Uterus (tissue), 4 donors: ENCODE data around the gene SLIT3. TPM values are rescaled to one million over a fixed set of nuclear protein-coding genes. Genes with fewer than 3 reads are reported as not detected.

ENCODE experiments used
- DNase-seq, 2 donors: peaks; one replicate each; pipeline ENCODE4 v3.0.0-alpha.2; 2019 to 2020
- H3K27ac ChIP-seq, 2 donors: fragments of 200-600 bp; sonication (generic); 1 replicate in 1 of 2; 2 replicates in 1 of 2; pipeline ENCODE4 v1.5.1; 2016 to 2018
- H3K27me3 ChIP-seq, 2 donors: fragments of 200-600 bp; sonication (generic); one replicate each; pipeline ENCODE4 v1.5.1; 2018 to 2019; ENCODE audit warnings: control low read depth in 1 of 2
- H3K36me3 ChIP-seq, 2 donors: fragments of 200-600 bp; sonication (generic); one replicate each; pipeline ENCODE4 v1.5.1; 2019; ENCODE audit warnings: control low read depth in 1 of 2
- H3K4me1 ChIP-seq, 2 donors: fragments of 200-600 bp; sonication (generic); one replicate each; pipeline ENCODE4 v1.5.1; 2018 to 2019; ENCODE audit warnings: control low read depth in 1 of 2
- H3K4me3 ChIP-seq, 2 donors: fragments of 200-600 bp; sonication (generic); 1 replicate in 1 of 2; 2 replicates in 1 of 2; pipeline ENCODE4 v1.5.1; 2018 to 2019; ENCODE audit warnings: mild to moderate bottlenecking in 1 of 2
- H3K9me3 ChIP-seq, 2 donors: fragments of 200-600 bp; sonication (generic); one replicate each; pipeline ENCODE4 v1.5.1; 2019; ENCODE audit warnings: control low read depth in 1 of 2
- POLR2A ChIP-seq, 2 donors: fragments of 450-650 bp; IDR thresholded peaks; one replicate each; pipeline ENCODE4 v1.6.1; 2016; ENCODE audit warnings: antibody characterized with exemption in 2 of 2, mild to moderate bottlenecking in 1 of 2, moderate library complexity in 1 of 2
- intact Hi-C: fragments of 100-400 bp; cut with DNase I; formaldehyde crosslinking; loops from one replicate; pipeline ENCODE4 v1.15.1; 2023; ENCODE audit warnings: low total_unique reads
- total RNA-seq, 4 donors: library from RNA; depleted of rRNA in 3 of 4; stranded (reverse); fragments of >200 nt in 3 of 4; gene quantifications; one replicate each; pipeline versions ENCODE4 v1.1.0 to v1.2.4, GENCODE V29; 2014 to 2023
- TF ChIP-seq, protein P1 (sequence below), 4 experiments: fragments of 200-600 bp in 2 of 4; fragments of 450-650 bp in 2 of 4; sonication (generic) in 2 of 4; IDR thresholded peaks; one replicate each; pipeline ENCODE4 v1.5.1; 2016 to 2019; ENCODE audit warnings: antibody characterized with exemption in 4 of 4, mild to moderate bottlenecking in 2 of 4, moderate library complexity in 1 of 4
- donor health status: DM: yes; HTN: yes; CAD: no.

The SLIT3 gene
- total RNA-seq, 4 donors from 2014 or later: 9.4 to 62.2 (median 28.1) TPM

DNA sequence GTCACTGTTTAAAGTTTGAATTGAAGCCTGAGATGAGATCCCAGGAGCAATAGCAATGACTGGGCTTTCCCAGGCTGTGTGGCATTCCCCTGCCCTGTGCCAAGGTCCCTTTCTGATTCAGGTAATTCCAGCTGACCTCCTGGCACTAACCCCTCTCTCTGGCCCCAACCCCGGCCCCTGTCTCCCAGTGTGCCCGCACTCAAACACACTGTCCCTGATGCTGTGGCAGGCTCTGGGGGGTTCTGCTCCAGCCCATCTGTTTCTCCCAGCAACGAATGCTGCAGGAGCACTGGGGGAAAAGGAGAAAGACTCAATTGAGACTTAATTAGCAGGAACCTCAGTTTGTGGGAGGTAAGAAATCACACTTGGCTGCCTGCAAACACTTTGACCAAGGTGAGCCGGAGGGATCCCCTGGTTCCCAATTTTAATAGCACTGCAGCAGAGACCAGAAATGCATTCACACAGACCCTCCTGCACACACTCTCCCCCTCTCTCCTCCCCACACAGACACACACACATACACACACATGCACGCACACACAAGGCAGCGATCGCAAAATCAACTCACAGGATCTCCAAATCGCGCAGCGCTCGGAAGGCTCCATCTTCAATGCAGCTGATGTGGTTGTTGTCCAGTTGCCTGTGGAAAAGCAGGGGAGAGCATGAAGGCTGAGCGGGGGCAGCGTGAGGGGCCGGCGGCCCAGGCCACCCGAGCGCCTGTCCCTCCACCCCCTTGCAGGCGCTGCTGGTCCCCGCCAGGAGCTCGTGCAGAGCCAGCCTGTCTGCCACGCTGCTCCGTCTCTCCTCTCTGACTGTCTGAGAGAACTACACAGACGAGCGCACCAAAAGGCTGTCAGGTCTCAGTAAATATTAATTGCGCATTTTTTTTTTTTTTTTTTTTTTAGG, 456.7 kb downstream of the SLIT3 start:
- H3K4me1 ChIP-seq: no peaks in the 10 kb centered on the region
- no peak for DNase-seq
- H3K27me3 ChIP-seq: no peaks in the 10 kb centered on the region
- TF ChIP-seq, protein P1, sequence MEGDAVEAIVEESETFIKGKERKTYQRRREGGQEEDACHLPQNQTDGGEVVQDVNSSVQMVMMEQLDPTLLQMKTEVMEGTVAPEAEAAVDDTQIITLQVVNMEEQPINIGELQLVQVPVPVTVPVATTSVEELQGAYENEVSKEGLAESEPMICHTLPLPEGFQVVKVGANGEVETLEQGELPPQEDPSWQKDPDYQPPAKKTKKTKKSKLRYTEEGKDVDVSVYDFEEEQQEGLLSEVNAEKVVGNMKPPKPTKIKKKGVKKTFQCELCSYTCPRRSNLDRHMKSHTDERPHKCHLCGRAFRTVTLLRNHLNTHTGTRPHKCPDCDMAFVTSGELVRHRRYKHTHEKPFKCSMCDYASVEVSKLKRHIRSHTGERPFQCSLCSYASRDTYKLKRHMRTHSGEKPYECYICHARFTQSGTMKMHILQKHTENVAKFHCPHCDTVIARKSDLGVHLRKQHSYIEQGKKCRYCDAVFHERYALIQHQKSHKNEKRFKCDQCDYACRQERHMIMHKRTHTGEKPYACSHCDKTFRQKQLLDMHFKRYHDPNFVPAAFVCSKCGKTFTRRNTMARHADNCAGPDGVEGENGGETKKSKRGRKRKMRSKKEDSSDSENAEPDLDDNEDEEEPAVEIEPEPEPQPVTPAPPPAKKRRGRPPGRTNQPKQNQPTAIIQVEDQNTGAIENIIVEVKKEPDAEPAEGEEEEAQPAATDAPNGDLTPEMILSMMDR (IDR thresholded peaks at IDR 0.05): no peak
- TF ChIP-seq POLR2A (IDR thresholded peaks at IDR 0.05): no peak
- H3K27ac ChIP-seq: no peak overlapping the region
- intact Hi-C loops: no loop called here
- H3K36me3 ChIP-seq: no peaks in the 10 kb centered on the region
- no peak overlapping the region for H3K4me3 ChIP-seq
- no peaks in the 10 kb centered on the region for H3K9me3 ChIP-seq

DNA sequence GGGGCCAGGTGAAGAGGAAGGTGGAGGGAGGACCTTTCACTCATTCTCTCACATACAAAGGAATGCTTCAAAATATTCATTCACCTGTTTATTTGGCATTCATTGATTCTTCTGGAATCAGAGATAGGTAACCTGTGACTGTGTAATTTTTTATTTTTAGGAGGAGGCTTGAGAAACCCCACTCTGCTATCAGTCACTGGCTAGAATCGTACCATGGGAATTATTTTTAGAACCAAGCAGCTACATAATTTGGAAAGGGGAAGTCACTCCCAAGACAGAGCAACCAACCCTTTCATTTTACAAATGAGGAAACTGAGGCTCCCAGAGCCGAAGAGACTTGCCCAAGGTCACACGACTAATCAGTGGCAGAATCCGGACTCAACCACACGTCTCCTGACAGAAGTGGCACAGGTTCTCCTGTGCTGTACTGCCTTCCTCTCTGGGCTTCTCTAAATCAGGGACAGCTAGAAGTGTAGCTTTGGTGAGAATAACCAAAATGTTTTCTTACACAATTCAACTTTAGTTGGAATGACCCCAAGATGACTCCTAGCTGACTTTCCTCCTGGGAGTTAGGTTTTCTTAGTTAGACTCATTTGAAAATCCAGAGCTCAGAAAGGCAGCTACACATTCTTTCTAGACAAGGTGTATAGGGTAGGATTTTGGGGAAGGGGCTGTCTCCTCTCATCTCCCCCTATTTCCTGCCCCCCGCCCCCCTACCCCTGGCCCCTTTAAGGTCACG, 457.5 kb downstream of the SLIT3 start:
- H3K27me3 ChIP-seq: no peaks in the 10 kb centered on the region
- no peaks in the 10 kb centered on the region for H3K9me3 ChIP-seq
- H3K4me1 ChIP-seq: no peaks in the 10 kb centered on the region
- no peaks in the 10 kb centered on the region for H3K36me3 ChIP-seq
- no peak overlapping the region for H3K27ac ChIP-seq
- TF ChIP-seq, protein P1 (IDR thresholded peaks at IDR 0.05): no peak
- TF ChIP-seq POLR2A (IDR thresholded peaks at IDR 0.05): no peak
- DNase-seq: no peak
- intact Hi-C loops: no loop called here
- no peak overlapping the region for H3K4me3 ChIP-seq

DNA sequence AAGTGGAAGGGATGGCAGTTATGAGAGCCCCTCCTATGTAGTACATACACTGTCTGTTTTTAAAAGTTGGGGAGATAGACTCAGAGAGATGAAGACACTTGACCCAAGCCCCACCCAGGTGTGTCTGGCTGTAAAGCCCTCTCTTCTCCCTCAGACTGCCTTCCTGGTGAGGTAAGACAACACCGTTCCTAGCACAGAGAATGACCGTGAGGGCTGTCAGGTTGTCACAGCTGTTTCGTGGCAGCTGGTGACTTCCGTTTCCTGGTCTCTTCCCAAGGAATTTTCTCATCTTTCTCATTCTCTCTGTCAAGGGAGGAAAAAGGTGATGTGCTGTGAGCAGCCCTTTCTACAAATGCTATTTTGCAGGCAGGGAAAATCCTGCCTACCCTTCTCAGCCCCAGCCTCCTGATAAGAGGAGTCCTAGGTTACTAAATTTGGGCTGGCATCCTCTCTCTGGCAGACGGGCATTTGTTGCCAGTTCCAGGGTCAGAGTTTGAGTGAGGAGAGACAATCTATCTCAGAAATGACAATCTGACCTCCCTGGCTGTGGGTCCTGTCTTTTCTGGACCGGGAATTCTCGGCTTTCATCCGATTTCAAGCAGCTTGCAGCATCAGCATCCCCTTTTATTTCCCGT, 458.3 kb downstream of the SLIT3 start:
- no peaks in the 10 kb centered on the region for H3K36me3 ChIP-seq
- no peaks in the 10 kb centered on the region for H3K9me3 ChIP-seq
- DNase-seq: no peak
- H3K4me1 ChIP-seq: no peaks in the 10 kb centered on the region
- no peak overlapping the region for H3K4me3 ChIP-seq
- TF ChIP-seq, protein P1 (IDR thresholded peaks at IDR 0.05): no peak
- no peak for TF ChIP-seq POLR2A (IDR thresholded peaks at IDR 0.05)
- intact Hi-C loops: no loop called here
- no peak overlapping the region for H3K27ac ChIP-seq
- H3K27me3 ChIP-seq: no peaks in the 10 kb centered on the region

DNA sequence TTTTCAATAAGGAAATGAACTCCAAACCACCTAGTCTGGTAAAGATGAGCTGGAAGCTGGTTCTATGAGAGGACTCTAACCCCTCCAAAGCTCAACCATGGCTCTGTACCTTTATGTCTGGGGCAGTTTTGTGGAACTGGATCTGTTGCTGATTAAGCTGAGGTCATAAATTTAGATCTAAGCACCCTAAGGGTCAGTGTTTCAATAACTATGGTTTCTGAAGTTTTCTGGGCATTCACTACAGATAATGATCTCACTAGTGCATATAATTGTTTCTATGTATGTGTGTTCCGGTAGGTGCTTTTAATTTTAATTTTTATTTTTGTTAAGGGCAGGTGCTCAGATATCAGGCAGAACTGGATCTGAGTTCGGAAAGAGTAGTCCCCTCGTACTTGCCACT, 463.1 kb downstream of the SLIT3 start:
- DNase-seq: no peak
- Histone ChIP-seq H3K27ac (no peak overlapping the region), H3K9me3 (no peaks in the 10 kb centered on the region), H3K4me3 (no peak overlapping the region), H3K4me1 (no peaks in the 10 kb centered on the region), H3K36me3 (no peaks in the 10 kb centered on the region), H3K27me3 (no peaks in the 10 kb centered on the region)
- TF ChIP-seq POLR2A (IDR thresholded peaks at IDR 0.05): no peak
- TF ChIP-seq, protein P1 (IDR thresholded peaks at IDR 0.05): no peak
- intact Hi-C loops: no loop called here
